ENCODE data around the gene NXNL2. TPM values are rescaled to one million over a fixed set of nuclear protein-coding genes. Genes with fewer than 3 reads are reported as not detected.

The NXNL2 gene
- total and polyA plus RNA-seq, 8 donors, result 0.29 to 1.4 (median 0.65) TPM; not detected in 1

DNA sequence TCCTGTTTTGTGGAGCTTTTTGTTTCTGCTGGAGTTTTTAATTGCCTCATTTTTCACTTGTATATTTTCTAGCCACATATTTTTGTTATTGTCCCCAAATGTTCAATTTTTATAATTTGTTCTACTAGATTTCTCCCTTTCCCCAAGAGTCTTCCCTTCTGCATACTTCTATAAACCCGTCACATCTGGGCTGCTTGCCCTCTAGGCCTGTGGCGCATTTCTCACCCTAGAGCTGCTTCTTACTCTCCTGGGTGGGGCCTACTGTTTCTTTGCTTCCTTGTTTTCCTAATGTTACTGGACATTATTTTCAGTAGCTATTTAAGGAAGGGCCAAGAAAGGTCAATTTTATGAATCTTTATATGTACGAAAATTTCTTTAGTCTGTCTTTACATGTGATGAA, 51.5 kb downstream of the NXNL2 start:
- Histone ChIP-seq H3K27ac (no peak overlapping the region), H3K27me3 (no peaks in the 10 kb centered on the region), H3K36me3 (no peaks in the 10 kb centered on the region), H3K4me3 (no peak overlapping the region), H3K9me3 (no peaks in the 10 kb centered on the region), H3K4me1 (no peaks in the 10 kb centered on the region)
- TF ChIP-seq, protein P1, sequence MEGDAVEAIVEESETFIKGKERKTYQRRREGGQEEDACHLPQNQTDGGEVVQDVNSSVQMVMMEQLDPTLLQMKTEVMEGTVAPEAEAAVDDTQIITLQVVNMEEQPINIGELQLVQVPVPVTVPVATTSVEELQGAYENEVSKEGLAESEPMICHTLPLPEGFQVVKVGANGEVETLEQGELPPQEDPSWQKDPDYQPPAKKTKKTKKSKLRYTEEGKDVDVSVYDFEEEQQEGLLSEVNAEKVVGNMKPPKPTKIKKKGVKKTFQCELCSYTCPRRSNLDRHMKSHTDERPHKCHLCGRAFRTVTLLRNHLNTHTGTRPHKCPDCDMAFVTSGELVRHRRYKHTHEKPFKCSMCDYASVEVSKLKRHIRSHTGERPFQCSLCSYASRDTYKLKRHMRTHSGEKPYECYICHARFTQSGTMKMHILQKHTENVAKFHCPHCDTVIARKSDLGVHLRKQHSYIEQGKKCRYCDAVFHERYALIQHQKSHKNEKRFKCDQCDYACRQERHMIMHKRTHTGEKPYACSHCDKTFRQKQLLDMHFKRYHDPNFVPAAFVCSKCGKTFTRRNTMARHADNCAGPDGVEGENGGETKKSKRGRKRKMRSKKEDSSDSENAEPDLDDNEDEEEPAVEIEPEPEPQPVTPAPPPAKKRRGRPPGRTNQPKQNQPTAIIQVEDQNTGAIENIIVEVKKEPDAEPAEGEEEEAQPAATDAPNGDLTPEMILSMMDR (IDR thresholded peaks at IDR 0.05), result no peak
- ATAC-seq (no peak), DNase-seq (no peak)
- intact Hi-C loops (cut with DNase I), result no loop called here

GRCh38 chr9:88587182-88587581, 52.2 kb downstream of the NXNL2 start:
- Histone ChIP-seq H3K4me3 (no peak overlapping the region), H3K27ac (no peak overlapping the region), H3K27me3 (no peaks in the 10 kb centered on the region), H3K9me3 (no peaks in the 10 kb centered on the region), H3K36me3 (no peaks in the 10 kb centered on the region), H3K4me1 (no peaks in the 10 kb centered on the region)
- DNase-seq (no peak), ATAC-seq (no peak)
- intact Hi-C loops (cut with DNase I), result no loop called here
- TF ChIP-seq, protein P1 (IDR thresholded peaks at IDR 0.05), result no peak

GRCh38 chr9:88587885-88588649, 53.1 kb downstream of the NXNL2 start:
- Histone ChIP-seq H3K36me3 (no peaks in the 10 kb centered on the region), H3K27ac (no peak overlapping the region), H3K4me3 (no peak overlapping the region), H3K4me1 (no peaks in the 10 kb centered on the region), H3K27me3 (no peaks in the 10 kb centered on the region), H3K9me3 (no peaks in the 10 kb centered on the region)
- TF ChIP-seq, protein P1 (IDR thresholded peaks at IDR 0.05), result no peak
- ATAC-seq (no peak), DNase-seq (no peak)
- intact Hi-C loops (cut with DNase I), result no loop called here

DNA sequence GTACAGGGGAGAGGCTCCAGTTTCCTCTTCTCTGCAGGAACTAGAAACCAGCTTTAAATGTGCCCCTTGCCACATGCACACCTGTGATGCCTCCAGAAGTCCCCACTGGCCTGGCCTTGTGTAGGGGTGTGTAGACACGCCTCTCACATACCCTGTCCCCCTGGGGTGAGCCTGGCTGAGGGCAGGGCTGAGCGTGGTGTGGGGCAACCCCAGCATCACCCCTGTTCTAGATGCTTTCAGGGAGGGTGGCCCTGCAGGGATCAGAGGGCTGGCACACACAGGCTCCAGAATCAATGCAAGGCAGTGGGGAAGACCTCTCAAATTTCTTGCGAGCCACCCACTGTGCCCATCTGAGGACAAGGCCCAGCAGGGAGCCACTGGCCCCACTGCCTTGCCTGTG, 54.7 kb downstream of the NXNL2 start:
- Histone ChIP-seq H3K9me3 (no peaks in the 10 kb centered on the region), H3K36me3 (no peaks in the 10 kb centered on the region), H3K27ac (no peak overlapping the region), H3K4me1 (no peaks in the 10 kb centered on the region), H3K27me3 (no peaks in the 10 kb centered on the region), H3K4me3 (no peak overlapping the region)
- DNase-seq (no peak), ATAC-seq (no peak)
- intact Hi-C loops (cut with DNase I), result no loop called here
- TF ChIP-seq, protein P1 (IDR thresholded peaks at IDR 0.05), result no peak

GRCh38 chr9:88590558-88591146, 55.7 kb downstream of the NXNL2 start:
- TF ChIP-seq, protein P1 (IDR thresholded peaks at IDR 0.05), result no peak

More at GRCh38 chr9:88590558-88591146, 55.7 kb downstream of the NXNL2 start:
- H3K9me3 ChIP-seq, result no peaks in the 10 kb centered on the region
- no peak overlapping the region for H3K4me3 ChIP-seq
- DNase-seq (no peak), ATAC-seq (no peak)
- H3K36me3 ChIP-seq, result no peaks in the 10 kb centered on the region
- no peak overlapping the region for H3K27ac ChIP-seq
- intact Hi-C loops (cut with DNase I), result no loop called here
- no peaks in the 10 kb centered on the region for H3K27me3 ChIP-seq
- no peaks in the 10 kb centered on the region for H3K4me1 ChIP-seq
